Measurements from ENCODE around the gene CXCL16.
A peak's percentile ranks its signal among the peaks of the same experiment; 100 is the strongest.

The CXCL16 gene

GRCh38 chr17:4743216-4743615 is 3.5 kb upstream of the CXCL16 start:
- TF ChIP-seq CTCF (IDR thresholded peaks at IDR 0.05; ENCODE audit: control insufficient read depth, extremely low read depth, insufficient read depth), result no peak
- H3K4me3 ChIP-seq (ENCODE audit: low read depth, low read length), result no peak overlapping the region
- DNase-seq (ENCODE audit: low read depth), result no peak

GRCh38 chr17:4742629-4743028 is 2.9 kb upstream of the CXCL16 start:
- H3K4me3 ChIP-seq (ENCODE audit: low read depth, low read length), result no peak overlapping the region
- DNase-seq (ENCODE audit: low read depth), result peak; percentile 66
- TF ChIP-seq CTCF (IDR thresholded peaks at IDR 0.05; ENCODE audit: control insufficient read depth, extremely low read depth, insufficient read depth), result no peak

- TF ChIP-seq CTCF (IDR thresholded peaks at IDR 0.05; ENCODE audit: control insufficient read depth, extremely low read depth, insufficient read depth), result no peak
- DNase-seq (ENCODE audit: low read depth), result no peak
- no peak overlapping the region for H3K4me3 ChIP-seq (ENCODE audit: low read depth, low read length)
Observed at GRCh38 chr17:4742133-4742532, 2.4 kb upstream of the CXCL16 start.

GRCh38 chr17:4741544-4741943 is 1.8 kb upstream of the CXCL16 start:
- DNase-seq (ENCODE audit: low read depth), result no peak
- H3K4me3 ChIP-seq (ENCODE audit: low read depth, low read length), result no peak overlapping the region
- no peak for TF ChIP-seq CTCF (IDR thresholded peaks at IDR 0.05; ENCODE audit: control insufficient read depth, extremely low read depth, insufficient read depth)

GRCh38 chr17:4740584-4740983 is 856 bp upstream of the CXCL16 start:
- TF ChIP-seq CTCF (IDR thresholded peaks at IDR 0.05; ENCODE audit: control insufficient read depth, extremely low read depth, insufficient read depth), result no peak
- DNase-seq (ENCODE audit: low read depth), result no peak
- H3K4me3 ChIP-seq (ENCODE audit: low read depth, low read length), result no peak overlapping the region

- TF ChIP-seq CTCF (IDR thresholded peaks at IDR 0.05; ENCODE audit: control insufficient read depth, extremely low read depth, insufficient read depth), result no peak
- H3K4me3 ChIP-seq (ENCODE audit: low read depth, low read length), result peak overlapping the region; percentile 73
- no peak for DNase-seq (ENCODE audit: low read depth)
Observed at GRCh38 chr17:4740025-4740351, 260 bp upstream of the CXCL16 start.
